Loucy (cell line): ENCODE measurements around the gene SYNJ2.

Experiments
- H2AFZ ChIP-seq: fragments of 200-600 bp; sonication (generic); 2 replicates; pipeline ENCODE4 v1.6.0; 2016; ENCODE audit warnings: antibody characterized with exemption, mild to moderate bottlenecking, low read length, moderate library complexity
- H3F3A ChIP-seq: fragments of 200-600 bp; 2 replicates; pipeline ENCODE4 v1.6.0; 2016; ENCODE audit warnings: antibody characterized with exemption, low read depth, mild to moderate bottlenecking
- H3K27me3 ChIP-seq: fragments of 200-600 bp; sonication (generic); 2 replicates; pipeline ENCODE4 v1.6.1; 2014; ENCODE audit warnings: low read length, mild to moderate bottlenecking; ENCODE audit not compliant: insufficient read depth, poor library complexity, severe bottlenecking
- H3K36me3 ChIP-seq: fragments of 200-600 bp; sonication (generic); 2 replicates; pipeline ENCODE4 v1.6.1; 2016; ENCODE audit warnings: low read length; ENCODE audit not compliant: insufficient read depth
- H3K4me1 ChIP-seq: fragments of 200-600 bp; sonication (generic); 2 replicates; pipeline ENCODE4 v1.5.1; 2014; ENCODE audit warnings: low read length, mild to moderate bottlenecking; ENCODE audit not compliant: insufficient read depth, poor library complexity, severe bottlenecking
- H3K4me2 ChIP-seq: fragments of 200-600 bp; sonication (generic); 2 replicates; pipeline ENCODE4 v1.6.0; 2014; ENCODE audit warnings: antibody characterized with exemption, low read length, low read depth, mild to moderate bottlenecking; ENCODE audit not compliant: poor library complexity, severe bottlenecking
- H3K4me3 ChIP-seq: fragments of 200-600 bp; sonication (generic); 2 replicates; pipeline ENCODE4 v1.5.1; 2014; ENCODE audit warnings: low read length, mild to moderate bottlenecking, mixed read lengths; ENCODE audit not compliant: poor library complexity, severe bottlenecking
- H3K79me2 ChIP-seq: fragments of 200-600 bp; sonication (generic); 2 replicates; pipeline ENCODE4 v1.6.1; 2014; ENCODE audit warnings: low read length; ENCODE audit not compliant: insufficient read depth
- H3K9ac ChIP-seq: fragments of 200-600 bp; sonication (generic); 2 replicates; pipeline ENCODE4 v1.6.0; 2014; ENCODE audit warnings: mild to moderate bottlenecking, low read depth, low read length, moderate library complexity; ENCODE audit not compliant: poor library complexity, severe bottlenecking
- H3K9me2 ChIP-seq: fragments of 200-600 bp; sonication (generic); replicated peaks from 2 replicates; pipeline ENCODE4 v1.6.1; 2016; ENCODE audit warnings: low read depth, low read length, mixed read lengths
- H3K9me3 ChIP-seq: fragments of 200-600 bp; sonication (generic); 2 replicates; pipeline ENCODE4 v1.6.1; 2014; ENCODE audit warnings: mild to moderate bottlenecking, antibody characterized with exemption, low read length, low read depth; ENCODE audit not compliant: insufficient read depth
- H4K20me1 ChIP-seq: fragments of 200-600 bp; sonication (generic); 2 replicates; pipeline ENCODE4 v1.6.0; 2014; ENCODE audit warnings: antibody characterized with exemption, low read length, mild to moderate bottlenecking; ENCODE audit not compliant: insufficient read depth, poor library complexity, severe bottlenecking
- CTCF ChIP-seq: fragments of 200-600 bp; sonication (generic); conservative IDR thresholded peaks from 2 replicates; pipeline ENCODE4 v1.5.1; 2014; ENCODE audit warnings: mild to moderate bottlenecking, antibody characterized with exemption, low read length
- EZH2phosphoT487 ChIP-seq: fragments of 200-600 bp; IDR thresholded peaks from 2 replicates; pipeline ENCODE4 v1.6.1; 2018; ENCODE audit warnings: antibody characterized with exemption, mild to moderate bottlenecking, moderate library complexity, borderline replicate concordance

SYNJ2 gene

DNA sequence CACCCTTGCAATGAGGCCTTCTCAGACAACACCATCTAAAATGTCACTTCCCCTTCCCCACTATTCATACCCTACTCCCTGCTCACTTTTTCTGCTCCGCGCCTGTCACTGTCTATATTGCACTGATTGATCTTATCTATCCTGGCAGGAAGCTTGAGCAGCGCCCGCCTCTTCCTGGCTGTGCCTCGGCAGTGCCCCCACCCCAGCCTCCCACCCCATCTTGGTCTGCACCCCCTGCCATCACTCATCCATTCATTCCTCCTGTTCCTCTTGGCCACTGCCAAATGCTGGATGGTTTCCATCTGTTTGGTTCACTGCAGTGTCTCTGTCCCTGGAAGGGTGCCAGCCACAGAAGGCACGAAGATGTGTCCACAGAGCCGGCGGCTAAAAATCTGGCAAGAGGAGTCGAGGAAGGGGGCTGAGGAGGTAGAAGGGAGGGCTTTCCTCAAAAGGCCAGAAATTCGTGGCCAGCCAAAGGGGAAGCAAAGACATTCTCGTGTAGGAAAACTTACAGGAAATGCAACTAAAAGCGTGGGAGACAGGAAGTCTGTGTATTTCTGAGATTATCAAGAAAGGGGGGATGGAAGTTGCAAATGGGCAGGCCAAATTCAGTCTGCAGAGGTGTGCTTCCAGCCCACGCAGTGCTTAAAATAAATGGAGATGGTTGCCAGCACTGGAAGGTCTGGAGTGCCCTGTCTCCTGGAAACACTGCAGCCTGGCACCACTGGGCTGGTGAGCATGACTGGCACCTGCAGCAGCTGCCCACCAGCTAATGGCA is 27.6 kb downstream of the SYNJ2 start:
- Histone ChIP-seq H3K4me1 (peaks cover 34% of the 10 kb centered on the region), H2AFZ (no peak overlapping the region), H3K27me3 (no peaks in the 10 kb centered on the region), H3K36me3 (no peaks in the 10 kb centered on the region), H3K9ac (peak overlapping the region; percentile 14), H3K4me3 (peak overlapping the region; percentile 40), H3F3A (no peaks in the 10 kb centered on the region), H3K4me2 (peak overlapping the region; percentile 64), H3K9me3 (no peaks in the 10 kb centered on the region), H3K79me2 (peaks cover 79% of the 10 kb centered on the region), H3K9me2 (no peaks in the 10 kb centered on the region), H4K20me1 (no peaks in the 10 kb centered on the region)
- TF ChIP-seq EZH2phosphoT487 (no peak), CTCF (no peak)

DNA sequence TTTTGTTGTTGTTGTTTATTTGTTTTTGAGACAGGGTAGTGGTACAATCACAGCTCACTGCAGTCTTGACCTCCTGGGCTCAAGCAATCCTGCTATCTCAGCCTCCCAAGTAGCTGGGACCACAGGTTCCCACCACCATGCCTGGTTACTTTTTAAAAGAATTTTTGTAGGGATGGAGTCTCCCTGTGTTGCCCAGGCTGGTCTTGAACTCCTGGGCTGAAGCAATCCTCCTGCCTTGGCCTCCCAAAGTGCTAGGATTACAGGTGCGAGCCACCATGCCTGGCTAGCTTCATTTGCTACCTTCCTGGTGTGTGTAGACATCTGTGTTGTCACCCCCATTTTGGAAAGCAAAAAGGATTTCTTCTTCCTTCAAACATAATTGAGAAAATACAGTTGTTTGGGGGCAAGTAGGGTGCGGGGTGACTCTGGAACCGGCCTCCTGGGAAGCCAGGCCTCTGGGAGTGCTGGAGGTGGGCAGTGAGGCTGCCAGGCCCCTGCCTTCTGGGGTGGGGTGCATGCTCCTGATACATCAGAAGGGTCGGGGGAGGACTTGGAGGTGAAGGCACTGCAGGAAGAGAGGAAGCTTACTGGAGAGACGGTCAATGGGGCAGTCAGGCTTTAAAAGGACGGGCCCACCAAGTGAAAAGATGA is 28.4 kb downstream of the SYNJ2 start:
- Histone ChIP-seq H3K36me3 (no peaks in the 10 kb centered on the region), H3K4me1 (peaks cover 41% of the 10 kb centered on the region), H2AFZ (no peak overlapping the region), H3K9me3 (no peaks in the 10 kb centered on the region), H3K9ac (no peak overlapping the region), H3F3A (no peaks in the 10 kb centered on the region), H3K9me2 (no peaks in the 10 kb centered on the region), H3K4me2 (peak overlapping the region; percentile 64), H4K20me1 (no peaks in the 10 kb centered on the region), H3K79me2 (peaks cover 81% of the 10 kb centered on the region), H3K27me3 (no peaks in the 10 kb centered on the region), H3K4me3 (no peak overlapping the region)
- TF ChIP-seq CTCF = no peak
- no peak for TF ChIP-seq EZH2phosphoT487

DNA sequence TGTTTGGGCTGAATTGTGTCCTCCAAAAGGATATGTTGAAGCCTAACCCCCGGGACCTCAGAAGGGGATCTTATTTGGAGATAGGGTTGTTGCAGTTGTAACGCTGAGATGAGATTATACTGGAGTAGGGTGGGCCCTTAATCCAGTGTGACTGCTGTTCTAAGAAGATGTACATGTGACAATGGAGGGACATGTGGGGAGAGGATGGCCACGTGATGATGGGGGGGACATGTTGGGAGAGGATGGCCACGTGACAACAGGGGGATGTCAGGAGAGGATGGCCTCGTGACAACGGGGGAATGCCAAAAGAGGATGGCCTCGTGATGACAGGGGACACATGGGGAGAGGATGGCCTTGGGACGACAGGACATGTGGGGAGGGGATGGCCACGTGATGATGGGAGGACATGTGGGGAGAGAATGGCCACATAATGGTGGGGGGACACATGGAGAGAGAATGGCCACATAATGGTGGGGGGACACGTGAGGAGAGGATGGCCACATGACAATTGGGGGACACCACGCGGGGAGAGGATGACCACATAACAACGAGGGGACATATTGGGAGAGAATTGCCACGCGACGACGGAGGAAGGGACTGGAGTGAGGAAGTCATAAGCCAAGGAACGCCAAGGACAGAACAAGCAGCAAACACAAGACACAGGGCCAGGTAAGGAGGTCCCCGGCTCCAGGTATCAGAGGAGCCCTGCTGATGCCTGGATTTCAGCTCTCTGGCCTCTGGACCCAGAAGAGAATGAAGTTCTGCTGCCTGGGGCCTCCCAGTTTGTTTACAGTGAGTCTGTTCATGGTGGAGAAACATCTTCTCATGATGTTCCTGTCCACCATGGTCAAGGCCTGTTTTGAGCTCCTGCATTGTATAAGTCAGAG is 29.2 kb downstream of the SYNJ2 start:
- no peak overlapping the region for H3K9ac ChIP-seq
- peaks cover 47% of the 10 kb centered on the region for H3K4me1 ChIP-seq
- H3F3A ChIP-seq = no peaks in the 10 kb centered on the region
- no peaks in the 10 kb centered on the region for H3K9me2 ChIP-seq
- no peaks in the 10 kb centered on the region for H3K36me3 ChIP-seq
- H3K4me2 ChIP-seq = no peak overlapping the region
- no peaks in the 10 kb centered on the region for H3K27me3 ChIP-seq
- H3K9me3 ChIP-seq = no peaks in the 10 kb centered on the region
- no peaks in the 10 kb centered on the region for H4K20me1 ChIP-seq
- H3K4me3 ChIP-seq = no peak overlapping the region
- H2AFZ ChIP-seq = no peak overlapping the region
- H3K79me2 ChIP-seq = peaks cover 84% of the 10 kb centered on the region
- TF ChIP-seq EZH2phosphoT487 (no peak), CTCF (no peak)
